ENCODE data around the gene LCOR.
"Not testable (repeated sequence)": the region's sequence is repeated elsewhere in the genome, so short reads cannot be mapped to it uniquely, and the experiment has no call there.

Gene LCOR

DNA sequence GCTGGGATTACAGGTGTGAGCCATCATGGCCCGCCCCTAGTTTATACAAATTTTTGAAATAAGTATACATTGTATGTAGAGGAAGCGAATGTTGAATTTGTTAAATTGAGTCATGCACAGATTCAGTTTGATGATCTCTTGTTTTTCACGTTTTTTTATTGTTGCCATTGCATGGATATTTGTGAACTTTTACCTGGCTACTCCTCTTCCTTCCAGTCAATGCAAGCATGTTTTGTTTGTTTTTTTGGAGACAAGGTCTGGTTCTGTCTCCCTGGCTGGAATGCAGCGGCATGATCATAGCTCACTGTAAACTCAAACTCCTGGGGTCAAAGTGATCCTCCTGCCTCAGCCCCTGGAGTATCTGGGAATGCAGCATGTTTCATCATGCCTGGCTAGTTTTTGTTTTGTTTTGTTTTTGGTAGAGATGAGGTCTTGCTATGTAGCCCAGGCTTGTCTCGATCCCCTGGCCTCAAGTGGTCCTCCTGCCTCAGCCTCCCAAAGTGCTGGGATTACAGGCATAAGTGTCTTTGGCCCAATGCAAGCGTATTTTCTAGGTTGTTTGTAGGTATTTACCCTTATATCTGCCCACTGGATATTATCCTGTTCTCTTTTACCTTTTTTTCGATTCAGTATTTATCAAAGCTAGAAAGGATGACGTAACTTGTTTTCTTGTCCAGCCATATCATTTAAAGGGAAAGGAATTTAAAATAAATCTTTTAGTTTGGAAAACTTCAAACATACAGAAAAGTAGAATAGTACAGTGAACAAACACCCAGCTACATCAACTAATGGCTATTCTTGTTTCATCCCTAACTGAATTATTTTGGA, 11.0 kb downstream of the LCOR start:
- H3K4me3 ChIP-seq (ENCODE audit: low read depth in 1 of 2, low read length in 1 of 2) = no peak overlapping the region
- no peaks in the 10 kb centered on the region for H3K36me3 ChIP-seq
- H3K27ac ChIP-seq = no peak overlapping the region
- TF ChIP-seq CTCF (IDR thresholded peaks at IDR 0.05) = no peak
- H3K27me3 ChIP-seq = no peaks in the 10 kb centered on the region
- H3K4me1 ChIP-seq (ENCODE audit: control insufficient read depth in 1 of 2, insufficient read depth in 1 of 2, low read depth in 1 of 2, low read length in 1 of 2) = peaks cover 15% of the 10 kb centered on the region in 2 experiments
- H3K9me3 ChIP-seq = no peaks in the 10 kb centered on the region

GRCh38 chr10:96843823-96844222, 11.7 kb downstream of the LCOR start:
- H3K4me3 ChIP-seq (ENCODE audit: low read depth in 1 of 2, low read length in 1 of 2) = no peak overlapping the region
- H3K27me3 ChIP-seq = no peaks in the 10 kb centered on the region
- no peaks in the 10 kb centered on the region for H3K9me3 ChIP-seq
- no peak for TF ChIP-seq CTCF (IDR thresholded peaks at IDR 0.05)
- H3K36me3 ChIP-seq = no peaks in the 10 kb centered on the region
- H3K27ac ChIP-seq = no peak overlapping the region
- peaks cover 15% of the 10 kb centered on the region in 2 experiments for H3K4me1 ChIP-seq (ENCODE audit: control insufficient read depth in 1 of 2, insufficient read depth in 1 of 2, low read depth in 1 of 2, low read length in 1 of 2)

DNA sequence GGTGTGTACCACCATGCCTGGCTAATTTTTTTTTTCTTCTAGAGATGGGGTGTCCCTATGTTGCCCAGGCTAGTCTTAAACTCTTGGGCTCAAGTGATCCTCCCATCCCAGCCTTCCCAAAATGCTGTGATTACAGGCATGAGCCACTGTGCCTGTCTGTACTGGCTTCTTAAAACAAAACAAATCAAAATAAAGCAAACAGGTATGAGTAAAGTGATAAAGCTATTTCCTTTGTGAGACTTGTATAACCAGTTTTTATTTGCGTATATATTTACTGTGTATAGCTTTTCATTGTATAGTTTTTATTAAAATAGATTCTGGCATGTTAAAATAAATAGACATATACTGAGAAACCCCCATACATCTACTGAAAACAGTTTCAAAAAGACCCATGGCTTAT, 14.3 kb downstream of the LCOR start:
- Histone ChIP-seq H3K4me3 (ENCODE audit: low read depth in 1 of 2, low read length in 1 of 2) (no peak overlapping the region), H3K27me3 (no peaks in the 10 kb centered on the region), H3K4me1 (ENCODE audit: control insufficient read depth in 1 of 2, insufficient read depth in 1 of 2, low read depth in 1 of 2, low read length in 1 of 2) (peaks cover 6 to 7% of the 10 kb centered on the region in 2 experiments), H3K36me3 (peaks cover 7% of the 10 kb centered on the region), H3K27ac (no peak overlapping the region), H3K9me3 (no peaks in the 10 kb centered on the region)
- TF ChIP-seq CTCF (IDR thresholded peaks at IDR 0.05) = no peak

GRCh38 chr10:96846926-96847325, 14.8 kb downstream of the LCOR start:
- Histone ChIP-seq H3K4me3 (ENCODE audit: low read depth in 1 of 2, low read length in 1 of 2) (no peak overlapping the region), H3K4me1 (ENCODE audit: control insufficient read depth in 1 of 2, insufficient read depth in 1 of 2, low read depth in 1 of 2, low read length in 1 of 2) (peaks cover 1 to 3% of the 10 kb centered on the region in 2 experiments), H3K27me3 (no peaks in the 10 kb centered on the region), H3K36me3 (peaks cover 7% of the 10 kb centered on the region), H3K27ac (no peak overlapping the region), H3K9me3 (no peaks in the 10 kb centered on the region)
- TF ChIP-seq CTCF (IDR thresholded peaks at IDR 0.05) = no peak

DNA sequence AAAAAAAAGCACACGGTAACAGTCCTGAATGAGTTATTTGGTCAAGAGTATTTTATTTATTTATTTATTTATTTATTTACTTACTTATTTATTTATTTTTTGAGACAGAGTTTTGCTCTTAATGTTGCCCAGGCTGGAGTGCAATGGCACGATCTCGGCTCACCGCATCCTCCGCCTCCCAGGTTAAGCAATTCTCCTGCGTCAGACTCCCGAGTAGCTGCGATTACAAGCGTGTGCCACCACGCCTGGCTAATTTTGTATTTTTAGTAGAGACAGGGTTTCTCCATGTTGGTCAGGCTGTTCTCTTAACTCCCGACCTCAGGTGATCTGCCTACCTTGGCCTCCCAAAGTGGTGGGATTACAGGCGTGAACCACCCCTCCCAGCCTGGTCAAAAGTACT, 15.3 kb downstream of the LCOR start:
- H3K4me1 ChIP-seq (ENCODE audit: control insufficient read depth in 1 of 2, insufficient read depth in 1 of 2, low read depth in 1 of 2, low read length in 1 of 2); H3K27me3 ChIP-seq; H3K36me3 ChIP-seq; H3K9me3 ChIP-seq; H3K27ac ChIP-seq; H3K4me3 ChIP-seq (ENCODE audit: low read depth in 1 of 2, low read length in 1 of 2): not testable (repeated sequence)

DNA sequence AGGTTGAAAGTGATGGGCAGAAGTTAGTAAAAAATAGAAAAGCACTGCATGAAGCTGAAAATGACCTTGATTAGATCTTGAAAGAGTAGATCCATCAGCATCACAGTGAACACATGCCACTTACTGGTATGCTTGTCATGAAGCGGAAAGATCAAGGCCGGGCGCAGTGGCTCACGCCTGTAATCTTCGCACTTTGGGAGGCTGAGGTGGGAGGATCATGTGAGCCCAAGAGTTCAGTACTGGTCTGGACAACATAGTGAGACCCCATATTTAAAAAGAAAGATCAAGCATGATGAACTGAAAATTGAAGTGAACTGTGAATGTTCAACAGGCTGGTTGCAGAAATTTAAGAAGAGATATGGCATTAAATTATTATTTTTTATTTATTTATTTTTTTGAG, 18.0 kb downstream of the LCOR start:
- no peak overlapping the region for H3K4me3 ChIP-seq (ENCODE audit: low read depth in 1 of 2, low read length in 1 of 2)
- no peak overlapping the region for H3K27ac ChIP-seq
- no peak for TF ChIP-seq CTCF (IDR thresholded peaks at IDR 0.05)
- peaks cover 7% of the 10 kb centered on the region for H3K36me3 ChIP-seq
- H3K9me3 ChIP-seq = no peaks in the 10 kb centered on the region
- peaks cover 0 to 1% of the 10 kb centered on the region in 2 experiments for H3K4me1 ChIP-seq (ENCODE audit: control insufficient read depth in 1 of 2, insufficient read depth in 1 of 2, low read depth in 1 of 2, low read length in 1 of 2)
- H3K27me3 ChIP-seq = no peaks in the 10 kb centered on the region
